Measurements from ENCODE around the gene SLC9A6.

DNA sequence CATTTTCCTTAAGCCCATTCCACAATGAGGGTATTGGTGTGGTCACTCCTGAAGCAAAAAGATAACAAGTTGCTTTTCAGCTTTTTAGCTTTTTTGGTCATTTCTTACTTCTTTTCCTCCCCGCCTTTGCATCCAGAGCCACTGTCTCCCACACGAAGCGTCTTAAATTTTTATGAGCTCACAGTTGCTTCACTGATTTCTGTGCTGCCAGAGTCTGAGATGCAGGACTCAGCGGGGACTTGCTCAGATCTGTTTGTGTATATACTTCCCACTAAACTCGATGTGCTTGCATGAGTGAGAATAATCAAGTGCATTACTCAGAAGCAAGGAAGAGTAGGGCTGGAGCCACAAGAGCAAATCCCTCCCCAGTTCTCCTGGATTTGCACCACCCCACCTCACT is 81.9 kb downstream of the SLC9A6 start:
- TF ChIP-seq, protein P1, sequence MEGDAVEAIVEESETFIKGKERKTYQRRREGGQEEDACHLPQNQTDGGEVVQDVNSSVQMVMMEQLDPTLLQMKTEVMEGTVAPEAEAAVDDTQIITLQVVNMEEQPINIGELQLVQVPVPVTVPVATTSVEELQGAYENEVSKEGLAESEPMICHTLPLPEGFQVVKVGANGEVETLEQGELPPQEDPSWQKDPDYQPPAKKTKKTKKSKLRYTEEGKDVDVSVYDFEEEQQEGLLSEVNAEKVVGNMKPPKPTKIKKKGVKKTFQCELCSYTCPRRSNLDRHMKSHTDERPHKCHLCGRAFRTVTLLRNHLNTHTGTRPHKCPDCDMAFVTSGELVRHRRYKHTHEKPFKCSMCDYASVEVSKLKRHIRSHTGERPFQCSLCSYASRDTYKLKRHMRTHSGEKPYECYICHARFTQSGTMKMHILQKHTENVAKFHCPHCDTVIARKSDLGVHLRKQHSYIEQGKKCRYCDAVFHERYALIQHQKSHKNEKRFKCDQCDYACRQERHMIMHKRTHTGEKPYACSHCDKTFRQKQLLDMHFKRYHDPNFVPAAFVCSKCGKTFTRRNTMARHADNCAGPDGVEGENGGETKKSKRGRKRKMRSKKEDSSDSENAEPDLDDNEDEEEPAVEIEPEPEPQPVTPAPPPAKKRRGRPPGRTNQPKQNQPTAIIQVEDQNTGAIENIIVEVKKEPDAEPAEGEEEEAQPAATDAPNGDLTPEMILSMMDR (IDR thresholded peaks at IDR 0.05), result no peak
- no peak for TF ChIP-seq POLR2A (IDR thresholded peaks at IDR 0.05)
